ENCODE measurements around the gene SYNDIG1. TPM values are rescaled to one million over a fixed set of nuclear protein-coding genes. Genes with fewer than 3 reads are reported as not detected.

Gene SYNDIG1
- total RNA-seq, 6 experiments from 2014 or later = 0.14 to 0.31 TPM; not detected in 4

DNA sequence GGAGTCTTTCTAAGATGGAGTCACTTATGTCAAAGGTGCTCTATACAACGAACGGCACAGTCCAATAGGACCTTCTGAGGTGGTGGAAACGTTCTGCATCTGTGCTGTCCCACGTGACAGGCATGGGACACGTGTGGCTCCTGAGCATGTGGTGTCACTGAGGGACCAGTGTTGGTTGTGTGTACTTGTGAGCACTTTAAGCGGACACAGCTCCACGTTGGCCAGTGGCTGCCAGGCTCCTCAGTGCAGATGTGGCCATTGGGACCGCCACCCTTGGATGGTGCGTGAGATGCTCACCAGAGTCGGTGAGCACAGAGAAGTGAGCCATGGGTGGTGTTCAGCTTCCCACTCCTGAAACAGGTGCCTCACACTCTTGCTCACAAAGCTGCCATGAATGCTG, 110.0 kb downstream of the SYNDIG1 start:
- no peaks in the 10 kb centered on the region for H3K9me3 Mint-ChIP-seq

GRCh38 chr20:24580006-24580405, 110.6 kb downstream of the SYNDIG1 start:
- Mint-ChIP-seq H3K9me3 (no peaks in the 10 kb centered on the region), H3K4me3 (no peak overlapping the region), H3K4me1 (ENCODE audit: low read depth) (no peaks in the 10 kb centered on the region), H3K27ac (no peak overlapping the region), H3K27me3 (ENCODE audit: insufficient read depth) (peaks cover 25% of the 10 kb centered on the region), H3K36me3 (ENCODE audit: low read depth) (no peaks in the 10 kb centered on the region)
- DNase-seq = no peak
- no peak for TF ChIP-seq CTCF (IDR thresholded peaks at IDR 0.05)

More for the DNA sequence above, 110.0 kb downstream of the SYNDIG1 start:
- Mint-ChIP-seq H3K4me3 (no peak overlapping the region), H3K36me3 (ENCODE audit: low read depth) (no peaks in the 10 kb centered on the region), H3K4me1 (ENCODE audit: low read depth) (no peaks in the 10 kb centered on the region), H3K27ac (no peak overlapping the region), H3K27me3 (ENCODE audit: insufficient read depth) (peaks cover 25% of the 10 kb centered on the region)
- DNase-seq = no peak
- TF ChIP-seq CTCF (IDR thresholded peaks at IDR 0.05) = no peak

- H3K4me1 Mint-ChIP-seq (ENCODE audit: low read depth) = no peaks in the 10 kb centered on the region
- H3K36me3 Mint-ChIP-seq (ENCODE audit: low read depth) = no peaks in the 10 kb centered on the region
- no peak for TF ChIP-seq CTCF (IDR thresholded peaks at IDR 0.05)
- no peak overlapping the region for H3K27ac Mint-ChIP-seq
- no peak for DNase-seq
- H3K27me3 Mint-ChIP-seq (ENCODE audit: insufficient read depth) = peaks cover 28% of the 10 kb centered on the region
- no peak overlapping the region for H3K4me3 Mint-ChIP-seq
- H3K9me3 Mint-ChIP-seq = no peaks in the 10 kb centered on the region
Measured at GRCh38 chr20:24580855-24581254, 111.4 kb downstream of the SYNDIG1 start.

DNA sequence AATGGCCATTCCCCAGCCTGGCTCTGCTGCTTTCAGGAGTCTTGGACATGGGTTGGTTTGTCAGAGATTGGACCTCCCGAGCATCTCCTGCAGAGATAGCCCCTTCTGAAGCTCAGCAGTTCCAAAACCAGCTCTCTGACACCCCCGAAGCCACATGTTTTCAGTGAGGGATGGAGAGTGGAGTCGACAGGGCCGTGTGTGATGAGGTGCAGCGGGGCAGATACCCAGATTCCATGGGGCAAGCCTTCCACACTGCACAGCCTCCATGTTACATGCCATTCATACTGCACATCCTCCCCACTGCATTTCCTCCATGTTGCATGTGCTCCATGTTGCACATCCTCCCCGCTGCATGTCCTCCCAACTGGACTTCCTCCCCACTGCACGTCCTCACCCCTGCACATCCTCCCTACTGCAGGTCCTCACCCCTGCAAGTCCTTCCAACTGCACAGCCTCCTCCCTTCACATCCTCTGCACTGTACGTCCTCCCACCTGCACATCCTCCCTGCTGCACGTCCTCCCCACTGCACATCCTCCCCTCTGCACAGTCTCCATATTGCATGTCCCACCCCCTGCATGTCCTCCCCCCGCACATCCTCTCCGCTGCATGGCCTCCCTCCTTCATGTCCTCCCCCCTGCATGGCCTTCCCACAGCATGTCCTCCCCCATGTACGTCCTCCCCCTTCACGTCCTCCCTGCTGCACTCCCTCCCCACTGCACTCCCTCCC, 112.2 kb downstream of the SYNDIG1 start:
- Mint-ChIP-seq H3K9me3 (no peaks in the 10 kb centered on the region), H3K27ac (no peak overlapping the region), H3K36me3 (ENCODE audit: low read depth) (no peaks in the 10 kb centered on the region), H3K4me3 (no peak overlapping the region), H3K27me3 (ENCODE audit: insufficient read depth) (peaks cover 33% of the 10 kb centered on the region), H3K4me1 (ENCODE audit: low read depth) (no peaks in the 10 kb centered on the region)
- DNase-seq = no peak
- TF ChIP-seq CTCF (IDR thresholded peaks at IDR 0.05) = no peak

DNA sequence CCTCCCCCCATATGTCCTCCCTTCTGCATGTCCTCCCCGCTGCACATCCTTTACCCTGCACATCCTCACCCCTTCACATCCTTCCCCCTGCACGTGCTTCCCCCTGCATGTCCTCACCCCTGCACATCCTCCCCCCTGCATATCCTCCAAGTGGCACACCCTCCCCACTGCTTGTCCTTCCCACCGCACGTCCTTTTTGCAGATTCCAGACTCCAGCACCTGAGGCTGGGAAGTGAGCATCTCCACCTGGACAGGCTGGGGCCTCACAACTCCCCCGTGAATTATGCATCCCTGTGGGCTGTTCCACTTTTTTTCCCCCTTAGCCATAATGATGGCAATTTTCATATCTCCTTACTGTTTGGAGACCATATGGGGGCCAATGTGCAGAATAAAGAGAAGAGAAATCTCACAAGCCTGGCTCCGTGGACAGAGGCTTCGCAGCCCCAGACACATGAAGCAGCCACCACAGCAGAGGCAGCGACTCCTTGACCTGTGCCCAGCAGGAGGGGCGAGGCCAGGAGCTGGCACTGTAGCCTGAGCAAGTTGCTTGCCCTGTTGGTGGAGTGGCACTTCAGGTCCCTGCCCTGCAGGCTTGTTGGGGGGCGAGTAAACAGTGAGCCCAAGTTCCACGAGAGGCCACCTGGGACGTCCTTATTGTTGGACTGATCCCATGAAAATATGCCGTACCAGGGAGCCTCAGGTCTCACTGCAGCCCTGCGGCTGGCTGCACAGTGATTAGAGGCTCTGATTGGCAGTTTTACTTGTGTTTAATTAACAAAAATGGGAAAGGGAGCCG, 113.1 kb downstream of the SYNDIG1 start:
- H3K27ac Mint-ChIP-seq = no peak overlapping the region
- peaks cover 33% of the 10 kb centered on the region for H3K27me3 Mint-ChIP-seq (ENCODE audit: insufficient read depth)
- no peak for DNase-seq
- no peaks in the 10 kb centered on the region for H3K36me3 Mint-ChIP-seq (ENCODE audit: low read depth)
- no peaks in the 10 kb centered on the region for H3K4me1 Mint-ChIP-seq (ENCODE audit: low read depth)
- TF ChIP-seq CTCF (IDR thresholded peaks at IDR 0.05) = no peak
- H3K9me3 Mint-ChIP-seq = no peaks in the 10 kb centered on the region
- no peak overlapping the region for H3K4me3 Mint-ChIP-seq
